ENCODE measurements around the gene EVC2. TPM values are rescaled to one million over a fixed set of nuclear protein-coding genes. Genes with fewer than 3 reads are reported as not detected.

The EVC2 gene
- total RNA-seq, 2 donors from 2014 or later: 9.7 to 11.7 TPM

- H3K4me3 Mint-ChIP-seq: no peak overlapping the region
- WGBS, 2 experiments (ENCODE audit: insufficient coverage in 1 of 2, insufficient read length in 1 of 2): 82 to 86% methylated on average over 2 to 3 of the region's 3 CpGs
- TF ChIP-seq CTCF (conservative IDR thresholded peaks at IDR 0.05): no peak
Measured at GRCh38 chr4:5640096-5640495, 68.3 kb downstream of the EVC2 start.

DNA sequence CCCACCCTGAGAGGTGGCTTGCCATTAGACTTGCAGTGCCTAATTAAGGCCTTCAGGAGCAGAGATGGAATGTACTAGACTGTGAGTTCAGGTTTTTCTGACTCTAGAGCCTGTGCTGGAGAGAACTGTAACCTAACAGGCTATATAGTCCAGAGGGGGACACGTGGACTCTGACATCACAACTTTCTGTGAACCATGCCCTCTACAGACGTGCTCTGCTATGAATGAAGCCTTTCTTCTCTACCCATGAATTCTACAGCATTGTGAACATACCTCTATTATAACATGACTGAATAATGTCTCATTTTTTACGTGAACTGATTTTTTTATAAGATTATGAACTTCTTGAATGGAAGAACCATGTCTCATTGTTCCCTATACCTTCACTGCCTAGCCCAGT, 68.8 kb downstream of the EVC2 start:
- no peak overlapping the region for H3K4me3 ChIP-seq (ENCODE audit: low read length)
- H3K36me3 ChIP-seq (ENCODE audit: control insufficient read depth, insufficient read depth, low read length): no peaks in the 10 kb centered on the region
- 96 to 100% methylated on average over 2 to 3 of the region's 3 CpGs for WGBS, 2 experiments (ENCODE audit: insufficient coverage in 1 of 2, insufficient read length in 1 of 2)
- Mint-ChIP-seq H3K27me3 (ENCODE audit: insufficient read depth) (no peaks in the 10 kb centered on the region), H3K4me3 (no peak overlapping the region), H3K9me3 (no peaks in the 10 kb centered on the region), H3K4me1 (no peaks in the 10 kb centered on the region), H3K36me3 (ENCODE audit: low read depth) (peaks cover 44% of the 10 kb centered on the region), H3K27ac (no peak overlapping the region)
- H3K4me1 ChIP-seq (ENCODE audit: control insufficient read depth, insufficient read depth, low read length): no peaks in the 10 kb centered on the region
- no peak overlapping the region for H3K27ac ChIP-seq (ENCODE audit: low read depth, low read length)
- no peak for DNase-seq
- H3K9me3 ChIP-seq (ENCODE audit: control insufficient read depth, low read length): no peaks in the 10 kb centered on the region
- no peaks in the 10 kb centered on the region for H3K27me3 ChIP-seq (ENCODE audit: control insufficient read depth, insufficient read depth, low read length, poor library complexity, severe bottlenecking)
- H3K9ac ChIP-seq (ENCODE audit: extremely low read depth, low read length, poor library complexity, severe bottlenecking): no peak overlapping the region
- TF ChIP-seq CTCF (conservative IDR thresholded peaks at IDR 0.05): no peak

More at GRCh38 chr4:5640096-5640495, 68.3 kb downstream of the EVC2 start:
- Histone ChIP-seq H3K9me3 (ENCODE audit: control insufficient read depth, low read length) (no peaks in the 10 kb centered on the region), H3K4me3 (ENCODE audit: low read length) (no peak overlapping the region), H3K36me3 (ENCODE audit: control insufficient read depth, insufficient read depth, low read length) (no peaks in the 10 kb centered on the region), H3K4me1 (ENCODE audit: control insufficient read depth, insufficient read depth, low read length) (no peaks in the 10 kb centered on the region), H3K27ac (ENCODE audit: low read depth, low read length) (no peak overlapping the region), H3K27me3 (ENCODE audit: control insufficient read depth, insufficient read depth, low read length, poor library complexity, severe bottlenecking) (no peaks in the 10 kb centered on the region), H3K9ac (ENCODE audit: extremely low read depth, low read length, poor library complexity, severe bottlenecking) (no peak overlapping the region)
- Mint-ChIP-seq H3K36me3 (ENCODE audit: low read depth) (peaks cover 47% of the 10 kb centered on the region), H3K27ac (no peak overlapping the region), H3K4me1 (no peaks in the 10 kb centered on the region), H3K9me3 (no peaks in the 10 kb centered on the region), H3K27me3 (ENCODE audit: insufficient read depth) (no peaks in the 10 kb centered on the region)
- DNase-seq: no peak

GRCh38 chr4:5638976-5639375, 69.4 kb downstream of the EVC2 start:
- no peak overlapping the region for H3K27ac ChIP-seq (ENCODE audit: low read depth, low read length)
- no peaks in the 10 kb centered on the region for H3K36me3 ChIP-seq (ENCODE audit: control insufficient read depth, insufficient read depth, low read length)
- no peak overlapping the region for H3K9ac ChIP-seq (ENCODE audit: extremely low read depth, low read length, poor library complexity, severe bottlenecking)
- Mint-ChIP-seq H3K27ac (no peak overlapping the region), H3K4me3 (no peak overlapping the region), H3K27me3 (ENCODE audit: insufficient read depth) (no peaks in the 10 kb centered on the region), H3K9me3 (no peaks in the 10 kb centered on the region), H3K36me3 (ENCODE audit: low read depth) (peaks cover 44% of the 10 kb centered on the region), H3K4me1 (no peaks in the 10 kb centered on the region)
- no peaks in the 10 kb centered on the region for H3K27me3 ChIP-seq (ENCODE audit: control insufficient read depth, insufficient read depth, low read length, poor library complexity, severe bottlenecking)
- DNase-seq: no peak
- H3K9me3 ChIP-seq (ENCODE audit: control insufficient read depth, low read length): no peaks in the 10 kb centered on the region
- no peak for TF ChIP-seq CTCF (conservative IDR thresholded peaks at IDR 0.05)
- WGBS, 2 experiments (ENCODE audit: insufficient coverage in 1 of 2, insufficient read length in 1 of 2): 91 to 93% methylated on average over 3 to 4 of the region's 4 CpGs
- H3K4me1 ChIP-seq (ENCODE audit: control insufficient read depth, insufficient read depth, low read length): no peaks in the 10 kb centered on the region
- no peak overlapping the region for H3K4me3 ChIP-seq (ENCODE audit: low read length)
